Hepatocyte (in vitro differentiated cells): Measurements from ENCODE around the gene PLA2G4E. TPM values are rescaled to one million over a fixed set of nuclear protein-coding genes. Genes with fewer than 3 reads are reported as not detected.

ENCODE experiments used
- DNase-seq: peaks from one replicate; pipeline ENCODE4 v3.0.0-alpha.2; 2016; ENCODE audit warnings: low spot score
- H2AFZ ChIP-seq: fragments of 200-600 bp; sonication (generic); 2 replicates; pipeline ENCODE4 v1.6.0; 2016; ENCODE audit warnings: antibody characterized with exemption, mild to moderate bottlenecking
- H3K27ac ChIP-seq: fragments of 200-600 bp; sonication (generic); 2 replicates; pipeline ENCODE4 v1.5.1; 2016; ENCODE audit warnings: mild to moderate bottlenecking
- H3K27me3 ChIP-seq: fragments of 200-600 bp; sonication (generic); 2 replicates; pipeline ENCODE4 v1.6.1; 2016
- H3K36me3 ChIP-seq: fragments of 200-600 bp; sonication (generic); replicated peaks from 2 replicates; pipeline ENCODE4 v1.5.1; 2016; ENCODE audit warnings: low read depth; ENCODE audit not compliant: insufficient read depth
- H3K4me1 ChIP-seq: fragments of 200-600 bp; sonication (generic); 2 replicates; pipeline ENCODE4 v1.5.1; 2016; ENCODE audit warnings: mild to moderate bottlenecking, moderate library complexity; ENCODE audit not compliant: insufficient read depth
- H3K4me2 ChIP-seq: fragments of 200-600 bp; sonication (generic); 2 replicates; pipeline ENCODE4 v1.6.0; 2016
- H3K4me3 ChIP-seq: fragments of 200-600 bp; sonication (generic); 2 replicates; pipeline ENCODE4 v1.5.1; 2016; ENCODE audit warnings: mild to moderate bottlenecking
- H3K79me2 ChIP-seq: fragments of 200-600 bp; sonication (generic); 2 replicates; pipeline ENCODE4 v1.6.0; 2017; ENCODE audit warnings: mild to moderate bottlenecking
- H3K9me2 ChIP-seq: fragments of 200-600 bp; sonication (generic); replicated peaks from 2 replicates; pipeline ENCODE4 v1.6.0; 2017; ENCODE audit warnings: mild to moderate bottlenecking; ENCODE audit not compliant: insufficient read depth
- H3K9me3 ChIP-seq: fragments of 200-600 bp; sonication (generic); 2 replicates; pipeline ENCODE4 v1.5.1; 2016; ENCODE audit warnings: low read depth, mild to moderate bottlenecking
- H4K20me1 ChIP-seq: fragments of 200-600 bp; sonication (generic); 2 replicates; pipeline ENCODE4 v1.6.0; 2016; ENCODE audit warnings: mild to moderate bottlenecking; ENCODE audit not compliant: insufficient read depth, poor library complexity, severe bottlenecking
- EZH2 ChIP-seq: fragments of 200-600 bp; sonication (generic); IDR thresholded peaks from 2 replicates; pipeline ENCODE4 v1.6.1; 2016; ENCODE audit warnings: antibody characterized with exemption, mild to moderate bottlenecking, borderline replicate concordance
- EZH2phosphoT487 ChIP-seq: fragments of 200-600 bp; sonication (generic); IDR thresholded peaks from one replicate; pipeline ENCODE4 v1.6.1; 2018; ENCODE audit warnings: antibody characterized with exemption, mild to moderate bottlenecking, low read depth, moderate library complexity; ENCODE audit not compliant: unreplicated experiment, severe bottlenecking
- WGBS: methylation state at CpG from one replicate; pipeline ENCODE4 v1.1.6; 2016; ENCODE audit warnings: low lambda C conversion rate; ENCODE audit errors: missing lambda C conversion rate; 5-methylcytosine and 5-hydroxymethylcytosine counted together
- polyA plus RNA-seq: library from polyadenylated mRNA; unstranded; fragments of >200 nt; fragmentation: Nextera tagmentation; extraction: Ambion mirVana; gene quantifications from 2 replicates; pipeline ENCODE4 v1.2.1, GENCODE V29; 2016
- total RNA-seq: library from RNA; depleted of rRNA; stranded (reverse); fragments of >200 nt; gene quantifications from 2 replicates; pipeline ENCODE4 v1.2.3, GENCODE V29; 2014
- TF ChIP-seq, protein P1 (sequence below): fragments of 200-600 bp; sonication (generic); IDR thresholded peaks from 2 replicates; pipeline ENCODE4 v1.5.1; 2016; ENCODE audit warnings: antibody characterized with exemption, mild to moderate bottlenecking; ENCODE audit not compliant: poor library complexity

PLA2G4E gene
- total and polyA plus RNA-seq, 2 experiments from 2014 or later = 0.07 to 0.54 TPM

DNA sequence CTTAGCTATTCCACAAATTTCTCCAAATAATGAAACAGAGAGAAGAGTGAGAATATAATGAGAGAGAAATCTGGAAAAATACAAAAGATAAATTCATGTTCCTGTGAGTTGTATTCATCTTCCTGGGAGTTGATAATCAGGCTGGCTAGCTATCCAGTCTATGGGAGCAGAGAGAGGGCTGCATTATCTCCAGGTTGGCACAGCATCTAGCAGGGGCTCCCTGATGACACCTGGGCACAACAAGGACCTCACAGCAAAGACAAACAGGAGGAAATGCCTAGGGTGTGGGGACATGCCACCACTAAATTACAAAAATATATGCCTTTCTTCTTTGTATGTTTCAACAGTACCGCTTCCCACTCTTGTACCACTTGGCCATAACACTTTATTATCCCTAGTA is 50.4 kb downstream of the PLA2G4E start:
- WGBS = 100% methylated on average over 1 of the region's 1 CpG
- H3K36me3 ChIP-seq = no peaks in the 10 kb centered on the region
- no peak overlapping the region for H2AFZ ChIP-seq
- no peaks in the 10 kb centered on the region for H3K9me3 ChIP-seq
- H3K27me3 ChIP-seq = no peaks in the 10 kb centered on the region
- H4K20me1 ChIP-seq = peaks cover 9% of the 10 kb centered on the region
- H3K4me2 ChIP-seq = peak overlapping the region; percentile 78
- H3K4me3 ChIP-seq = no peak overlapping the region
- no peak for DNase-seq
- peaks cover 56% of the 10 kb centered on the region for H3K79me2 ChIP-seq
- H3K4me1 ChIP-seq = peaks cover 7% of the 10 kb centered on the region
- H3K27ac ChIP-seq = peak overlapping the region; percentile 93
- TF ChIP-seq, protein P1, sequence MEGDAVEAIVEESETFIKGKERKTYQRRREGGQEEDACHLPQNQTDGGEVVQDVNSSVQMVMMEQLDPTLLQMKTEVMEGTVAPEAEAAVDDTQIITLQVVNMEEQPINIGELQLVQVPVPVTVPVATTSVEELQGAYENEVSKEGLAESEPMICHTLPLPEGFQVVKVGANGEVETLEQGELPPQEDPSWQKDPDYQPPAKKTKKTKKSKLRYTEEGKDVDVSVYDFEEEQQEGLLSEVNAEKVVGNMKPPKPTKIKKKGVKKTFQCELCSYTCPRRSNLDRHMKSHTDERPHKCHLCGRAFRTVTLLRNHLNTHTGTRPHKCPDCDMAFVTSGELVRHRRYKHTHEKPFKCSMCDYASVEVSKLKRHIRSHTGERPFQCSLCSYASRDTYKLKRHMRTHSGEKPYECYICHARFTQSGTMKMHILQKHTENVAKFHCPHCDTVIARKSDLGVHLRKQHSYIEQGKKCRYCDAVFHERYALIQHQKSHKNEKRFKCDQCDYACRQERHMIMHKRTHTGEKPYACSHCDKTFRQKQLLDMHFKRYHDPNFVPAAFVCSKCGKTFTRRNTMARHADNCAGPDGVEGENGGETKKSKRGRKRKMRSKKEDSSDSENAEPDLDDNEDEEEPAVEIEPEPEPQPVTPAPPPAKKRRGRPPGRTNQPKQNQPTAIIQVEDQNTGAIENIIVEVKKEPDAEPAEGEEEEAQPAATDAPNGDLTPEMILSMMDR = no peak
- TF ChIP-seq EZH2phosphoT487 (no peak), EZH2 (no peak)
- H3K9me2 ChIP-seq = no peaks in the 10 kb centered on the region

DNA sequence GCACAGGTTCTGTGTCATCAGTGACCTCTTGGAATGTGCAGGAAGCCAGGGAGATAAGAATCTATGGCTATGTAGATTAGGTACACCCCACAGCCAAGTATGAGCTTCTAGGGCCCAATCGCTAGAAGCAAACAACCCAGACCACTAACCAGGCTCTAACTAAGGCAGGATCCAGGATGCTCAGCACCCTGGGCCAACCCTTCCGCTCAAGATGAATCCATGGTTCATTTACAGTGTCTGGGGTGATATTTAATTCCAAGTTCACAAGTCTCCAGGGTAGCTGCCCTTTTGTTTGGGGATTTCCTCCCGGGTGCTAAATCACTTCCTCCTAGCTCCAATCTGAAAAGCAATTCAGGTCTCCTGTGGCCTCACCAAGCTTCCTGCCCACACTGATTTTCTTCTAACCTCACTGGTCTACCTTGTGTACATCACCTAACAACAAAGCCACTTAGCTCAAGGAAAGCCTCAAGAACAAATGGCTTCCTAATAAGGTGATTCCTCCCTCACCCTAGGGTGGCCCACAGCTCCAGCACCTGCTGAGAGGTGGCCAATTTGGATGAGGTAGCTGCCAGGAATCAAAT is 50.9 kb downstream of the PLA2G4E start:
- Histone ChIP-seq H3K9me3 (no peaks in the 10 kb centered on the region), H4K20me1 (peaks cover 9% of the 10 kb centered on the region), H3K4me1 (peaks cover 7% of the 10 kb centered on the region), H3K4me3 (no peak overlapping the region), H3K27me3 (no peaks in the 10 kb centered on the region), H3K9me2 (no peaks in the 10 kb centered on the region), H3K79me2 (peaks cover 61% of the 10 kb centered on the region), H3K4me2 (peak overlapping the region; percentile 78), H3K27ac (peak overlapping the region; percentile 93), H3K36me3 (no peaks in the 10 kb centered on the region), H2AFZ (no peak overlapping the region)
- TF ChIP-seq, protein P1 = no peak
- no peak for TF ChIP-seq EZH2
- TF ChIP-seq EZH2phosphoT487 = no peak
- 60% methylated on average over 3 of the region's 3 CpGs for WGBS
- no peak for DNase-seq

DNA sequence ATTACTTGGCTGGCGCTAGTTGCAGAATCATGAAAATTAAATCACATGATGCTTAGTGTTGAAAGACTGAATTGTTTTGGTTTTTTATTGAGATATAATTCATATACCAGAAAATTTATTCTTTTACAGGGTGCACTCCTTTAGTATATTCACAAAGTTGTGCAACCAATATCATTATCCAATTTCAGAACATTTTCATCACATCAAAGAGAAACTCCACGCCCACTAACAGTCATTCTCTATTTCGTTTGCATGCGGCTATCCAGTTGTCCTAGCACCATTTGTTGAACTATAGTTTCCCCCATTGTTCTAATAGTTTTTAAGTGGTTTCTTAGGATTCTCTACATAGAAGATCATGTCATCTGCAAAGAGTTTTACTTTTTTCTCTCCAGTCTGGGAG is 52.1 kb downstream of the PLA2G4E start:
- Histone ChIP-seq H3K4me2 (no peak overlapping the region), H3K9me3 (no peaks in the 10 kb centered on the region), H3K79me2 (peaks cover 72% of the 10 kb centered on the region), H3K9me2 (no peaks in the 10 kb centered on the region), H4K20me1 (peaks cover 9% of the 10 kb centered on the region), H3K27me3 (no peaks in the 10 kb centered on the region), H3K4me1 (peaks cover 7% of the 10 kb centered on the region), H2AFZ (no peak overlapping the region), H3K27ac (peak overlapping the region; percentile 93), H3K4me3 (no peak overlapping the region), H3K36me3 (no peaks in the 10 kb centered on the region)
- 93% methylated on average over 4 of the region's 4 CpGs for WGBS
- TF ChIP-seq EZH2phosphoT487 (no peak), EZH2 (no peak)
- TF ChIP-seq, protein P1 = no peak
- DNase-seq = no peak
